Measurements from ENCODE around the gene RNF180.

DNA sequence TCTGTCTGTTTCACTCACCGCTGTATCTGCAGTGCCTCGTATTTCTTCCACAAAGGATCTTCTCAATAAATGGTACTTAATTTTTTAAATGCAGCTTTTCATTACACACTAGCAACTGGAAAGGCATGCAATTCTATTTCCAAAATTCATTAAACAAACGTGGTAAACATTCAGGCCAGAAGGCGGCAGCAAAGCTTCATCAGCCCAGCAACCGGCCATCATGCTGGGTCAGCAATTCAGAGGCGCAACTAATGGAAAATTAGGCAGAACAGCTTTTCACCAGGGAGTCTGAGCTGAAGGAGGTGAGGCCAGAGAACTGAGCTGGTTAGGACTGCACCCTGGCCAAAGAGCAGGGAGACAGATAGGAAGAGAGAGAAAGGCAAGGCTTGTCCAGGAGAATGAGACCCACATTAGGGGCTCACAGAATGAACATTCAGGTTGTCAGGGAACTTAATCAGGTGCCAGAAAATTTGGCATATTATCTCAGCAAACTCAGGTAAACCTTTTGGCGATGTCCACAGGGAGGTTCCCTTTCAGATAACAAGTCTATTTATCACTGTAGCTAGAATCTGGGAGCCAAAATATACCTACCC is 17.7 kb upstream of the RNF180 start:
- TF ChIP-seq, protein P1, sequence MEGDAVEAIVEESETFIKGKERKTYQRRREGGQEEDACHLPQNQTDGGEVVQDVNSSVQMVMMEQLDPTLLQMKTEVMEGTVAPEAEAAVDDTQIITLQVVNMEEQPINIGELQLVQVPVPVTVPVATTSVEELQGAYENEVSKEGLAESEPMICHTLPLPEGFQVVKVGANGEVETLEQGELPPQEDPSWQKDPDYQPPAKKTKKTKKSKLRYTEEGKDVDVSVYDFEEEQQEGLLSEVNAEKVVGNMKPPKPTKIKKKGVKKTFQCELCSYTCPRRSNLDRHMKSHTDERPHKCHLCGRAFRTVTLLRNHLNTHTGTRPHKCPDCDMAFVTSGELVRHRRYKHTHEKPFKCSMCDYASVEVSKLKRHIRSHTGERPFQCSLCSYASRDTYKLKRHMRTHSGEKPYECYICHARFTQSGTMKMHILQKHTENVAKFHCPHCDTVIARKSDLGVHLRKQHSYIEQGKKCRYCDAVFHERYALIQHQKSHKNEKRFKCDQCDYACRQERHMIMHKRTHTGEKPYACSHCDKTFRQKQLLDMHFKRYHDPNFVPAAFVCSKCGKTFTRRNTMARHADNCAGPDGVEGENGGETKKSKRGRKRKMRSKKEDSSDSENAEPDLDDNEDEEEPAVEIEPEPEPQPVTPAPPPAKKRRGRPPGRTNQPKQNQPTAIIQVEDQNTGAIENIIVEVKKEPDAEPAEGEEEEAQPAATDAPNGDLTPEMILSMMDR (IDR thresholded peaks at IDR 0.05) = peak; percentile 51
- TF ChIP-seq TP53 (CRISPR knock-in tag; IDR thresholded peaks at IDR 0.05) = no peak
- no peak for TF ChIP-seq TEAD4 (CRISPR knock-in tag; IDR thresholded peaks at IDR 0.05)
- TF ChIP-seq, protein P2, sequence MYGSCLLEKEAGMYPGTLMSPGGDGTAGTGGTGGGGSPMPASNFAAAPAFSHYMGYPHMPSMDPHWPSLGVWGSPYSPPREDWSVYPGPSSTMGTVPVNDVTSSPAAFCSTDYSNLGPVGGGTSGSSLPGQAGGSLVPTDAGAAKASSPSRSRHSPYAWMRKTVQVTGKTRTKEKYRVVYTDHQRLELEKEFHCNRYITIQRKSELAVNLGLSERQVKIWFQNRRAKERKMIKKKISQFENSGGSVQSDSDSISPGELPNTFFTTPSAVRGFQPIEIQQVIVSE (CRISPR knock-in tag; IDR thresholded peaks at IDR 0.05; ENCODE audit: borderline replicate concordance) = no peak
- TF ChIP-seq, protein P3, sequence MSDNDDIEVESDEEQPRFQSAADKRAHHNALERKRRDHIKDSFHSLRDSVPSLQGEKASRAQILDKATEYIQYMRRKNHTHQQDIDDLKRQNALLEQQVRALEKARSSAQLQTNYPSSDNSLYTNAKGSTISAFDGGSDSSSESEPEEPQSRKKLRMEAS (CRISPR knock-in tag; IDR thresholded peaks at IDR 0.05) = no peak
- TF ChIP-seq TEAD1 (CRISPR knock-in tag; IDR thresholded peaks at IDR 0.05) = no peak
- no peak for TF ChIP-seq NR3C1 (CRISPR knock-in tag; conservative IDR thresholded peaks at IDR 0.05; ENCODE audit: low read depth)
- TF ChIP-seq, protein P4, sequence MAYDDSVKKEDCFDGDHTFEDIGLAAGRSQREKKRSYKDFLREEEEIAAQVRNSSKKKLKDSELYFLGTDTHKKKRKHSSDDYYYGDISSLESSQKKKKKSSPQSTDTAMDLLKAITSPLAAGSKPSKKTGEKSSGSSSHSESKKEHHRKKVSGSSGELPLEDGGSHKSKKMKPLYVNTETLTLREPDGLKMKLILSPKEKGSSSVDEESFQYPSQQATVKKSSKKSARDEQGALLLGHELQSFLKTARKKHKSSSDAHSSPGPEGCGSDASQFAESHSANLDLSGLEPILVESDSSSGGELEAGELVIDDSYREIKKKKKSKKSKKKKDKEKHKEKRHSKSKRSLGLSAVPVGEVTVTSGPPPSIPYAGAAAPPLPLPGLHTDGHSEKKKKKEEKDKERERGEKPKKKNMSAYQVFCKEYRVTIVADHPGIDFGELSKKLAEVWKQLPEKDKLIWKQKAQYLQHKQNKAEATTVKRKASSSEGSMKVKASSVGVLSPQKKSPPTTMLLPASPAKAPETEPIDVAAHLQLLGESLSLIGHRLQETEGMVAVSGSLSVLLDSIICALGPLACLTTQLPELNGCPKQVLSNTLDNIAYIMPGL (CRISPR knock-in tag; IDR thresholded peaks at IDR 0.05) = no peak
- TF ChIP-seq MYBL2 (CRISPR knock-in tag; IDR thresholded peaks at IDR 0.05) = no peak

All from WTC11 (cell line).